Measurements from ENCODE around the gene LIF.

DNA sequence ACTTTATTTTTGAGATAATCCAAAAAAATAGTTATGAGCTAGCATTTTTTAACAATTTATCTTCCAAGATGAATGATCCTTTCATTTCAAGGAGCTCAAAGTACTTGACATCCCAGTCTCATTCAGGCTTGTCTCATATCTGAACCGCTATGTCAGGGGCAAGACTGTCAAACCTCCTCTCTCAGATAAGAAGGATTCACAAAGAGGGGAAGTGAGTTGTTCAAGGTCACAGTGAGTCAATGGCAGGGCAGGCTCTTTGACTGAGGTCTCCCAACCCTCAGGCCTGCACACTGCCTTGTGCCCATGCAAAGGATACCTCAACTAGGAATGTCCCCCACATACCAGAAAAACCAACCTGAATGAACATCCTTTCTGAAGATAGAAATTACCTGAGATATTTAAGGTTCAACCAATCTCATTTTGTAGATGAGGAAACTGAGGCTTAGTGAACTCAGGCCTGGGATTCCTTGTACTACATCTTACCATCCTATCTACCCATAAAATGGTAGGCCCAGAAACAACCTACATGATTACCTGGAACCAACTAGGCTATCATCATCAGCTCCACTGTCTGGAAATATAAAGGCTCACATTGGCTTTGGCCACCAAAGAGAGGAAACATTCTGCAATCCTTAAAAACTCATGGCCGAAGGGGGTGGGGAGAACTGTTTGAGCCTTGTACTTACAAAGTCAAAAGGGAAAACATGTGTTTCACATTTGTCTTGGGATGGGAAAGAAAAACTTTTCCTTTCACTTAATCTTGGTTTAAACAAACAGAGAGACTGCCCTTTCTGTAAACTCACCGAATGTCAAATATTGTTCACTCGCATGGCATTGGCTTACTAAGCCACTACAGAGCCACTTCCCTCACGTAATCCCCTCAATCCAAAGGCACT lies 51.1 kb downstream of the LIF start:
- TF ChIP-seq, protein P1, sequence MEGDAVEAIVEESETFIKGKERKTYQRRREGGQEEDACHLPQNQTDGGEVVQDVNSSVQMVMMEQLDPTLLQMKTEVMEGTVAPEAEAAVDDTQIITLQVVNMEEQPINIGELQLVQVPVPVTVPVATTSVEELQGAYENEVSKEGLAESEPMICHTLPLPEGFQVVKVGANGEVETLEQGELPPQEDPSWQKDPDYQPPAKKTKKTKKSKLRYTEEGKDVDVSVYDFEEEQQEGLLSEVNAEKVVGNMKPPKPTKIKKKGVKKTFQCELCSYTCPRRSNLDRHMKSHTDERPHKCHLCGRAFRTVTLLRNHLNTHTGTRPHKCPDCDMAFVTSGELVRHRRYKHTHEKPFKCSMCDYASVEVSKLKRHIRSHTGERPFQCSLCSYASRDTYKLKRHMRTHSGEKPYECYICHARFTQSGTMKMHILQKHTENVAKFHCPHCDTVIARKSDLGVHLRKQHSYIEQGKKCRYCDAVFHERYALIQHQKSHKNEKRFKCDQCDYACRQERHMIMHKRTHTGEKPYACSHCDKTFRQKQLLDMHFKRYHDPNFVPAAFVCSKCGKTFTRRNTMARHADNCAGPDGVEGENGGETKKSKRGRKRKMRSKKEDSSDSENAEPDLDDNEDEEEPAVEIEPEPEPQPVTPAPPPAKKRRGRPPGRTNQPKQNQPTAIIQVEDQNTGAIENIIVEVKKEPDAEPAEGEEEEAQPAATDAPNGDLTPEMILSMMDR (IDR thresholded peaks at IDR 0.05; ENCODE audit: insufficient read depth, low read length, poor library complexity, severe bottlenecking): no peak
- no peak for TF ChIP-seq EZH2phosphoT487 (conservative IDR thresholded peaks at IDR 0.05; ENCODE audit: low read length)
